HG03575 (cell line): ENCODE measurements around the gene DGKD.

Experiments used
- ATAC-seq: cut with Tn5 transposase; IDR thresholded peaks from one replicate; pipeline ENCODE4 v1.9.1; 2021; ENCODE audit not compliant: unreplicated experiment, insufficient number of reproducible peaks, low FRiP score; ENCODE audit errors: extremely low read depth

Gene DGKD

GRCh38 chr2:233476651-233477547, 122.6 kb downstream of the DGKD start:
- no peak for ATAC-seq

GRCh38 chr2:233477548-233478433, 123.5 kb downstream of the DGKD start:
- no peak for ATAC-seq

GRCh38 chr2:233479616-233480489, 125.6 kb downstream of the DGKD start:
- no peak for ATAC-seq

- no peak for ATAC-seq
Measured at GRCh38 chr2:233480490-233481202, 126.4 kb downstream of the DGKD start.

GRCh38 chr2:233481368-233482142, 127.3 kb downstream of the DGKD start:
- no peak for ATAC-seq

- ATAC-seq = no peak
Measured at GRCh38 chr2:233482616-233483015, 128.3 kb downstream of the DGKD start.

- ATAC-seq = no peak
Measured at GRCh38 chr2:233485726-233486125, 131.4 kb downstream of the DGKD start.

- ATAC-seq = no peak
Measured at GRCh38 chr2:233486357-233486756, 132.1 kb downstream of the DGKD start.

GRCh38 chr2:233486778-233487552, 132.7 kb downstream of the DGKD start:
- no peak for ATAC-seq

- ATAC-seq = no peak
Measured at GRCh38 chr2:233487748-233488345, 133.6 kb downstream of the DGKD start.

- no peak for ATAC-seq
Measured at GRCh38 chr2:233489143-233489542, 134.8 kb downstream of the DGKD start.

GRCh38 chr2:233489666-233490065, 135.4 kb downstream of the DGKD start:
- ATAC-seq = no peak

- no peak for ATAC-seq
Measured at GRCh38 chr2:233490831-233491230, 136.5 kb downstream of the DGKD start.

GRCh38 chr2:233491326-233491725, 137.0 kb downstream of the DGKD start:
- no peak for ATAC-seq

- ATAC-seq = no peak
Measured at GRCh38 chr2:233492078-233492477, 137.8 kb downstream of the DGKD start.

- ATAC-seq = no peak
Measured at GRCh38 chr2:233492751-233493150, 138.5 kb downstream of the DGKD start.
